Common myeloid progenitor, CD34-positive (primary cell): ENCODE results near the gene PRDM11.
"Not testable (repeated sequence)": the region's sequence is repeated elsewhere in the genome, so short reads cannot be mapped to it uniquely, and the experiment has no call there.

ENCODE experiments used
- CTCF ChIA-PET: fragments of 350-600 bp; sonication (Branson Sonifier 250); formaldehyde crosslinking; loops from one replicate; lab custom pipeline; 2021; ENCODE audit warnings: antibody characterized with exemption; lab: Charles Lee
- POLR2A ChIA-PET: fragments of 350-600 bp; sonication (Branson Sonifier 250); formaldehyde crosslinking; loops from one replicate; lab custom pipeline; 2021; ENCODE audit warnings: antibody characterized with exemption; lab: Charles Lee
- DNase-seq, 3 donors: peaks; one replicate each; pipeline versions ENCODE4 v3.0.0 to v3.0.0-alpha.2; 2013
- H3K27ac ChIP-seq, 2 experiments: 1 replicate in 1 of 2; 2 replicates in 1 of 2; pipeline ENCODE4 v1.7.0; 2013; ENCODE audit warnings: inconsistent platforms in 2 of 2, low read length in 2 of 2, mild to moderate bottlenecking in 2 of 2, low read depth in 1 of 2, moderate library complexity in 1 of 2; ENCODE audit not compliant: severe bottlenecking in 2 of 2, insufficient read depth in 1 of 2, poor library complexity in 1 of 2
- H3K27me3 ChIP-seq, 5 experiments: replicated peaks in 2 of 5; 1 replicate in 3 of 5; 2 replicates in 2 of 5; pipeline versions ENCODE4 v1.6.1 to v1.7.0; 2013; ENCODE audit warnings: low read length in 4 of 5, mild to moderate bottlenecking in 2 of 5, moderate library complexity in 2 of 5, inconsistent platforms in 1 of 5; ENCODE audit not compliant: insufficient read depth in 5 of 5, control insufficient read depth in 4 of 5
- H3K36me3 ChIP-seq, 4 experiments: 1 replicate in 2 of 4; 2 replicates in 2 of 4; pipeline versions ENCODE4 v1.6.1 to v1.7.0; 2013; ENCODE audit warnings: low read length in 3 of 4, control low read depth in 1 of 4, mild to moderate bottlenecking in 1 of 4; ENCODE audit not compliant: control insufficient read depth in 4 of 4, insufficient read depth in 4 of 4
- H3K4me1 ChIP-seq, 4 experiments: 1 replicate in 3 of 4; 2 replicates in 1 of 4; pipeline versions ENCODE4 v1.6.1 to v1.7.1; 2013; ENCODE audit warnings: low read length in 3 of 4, mild to moderate bottlenecking in 3 of 4, control low read depth in 1 of 4, inconsistent platforms in 1 of 4, moderate library complexity in 1 of 4; ENCODE audit not compliant: control insufficient read depth in 4 of 4, insufficient read depth in 4 of 4; ENCODE audit errors: control extremely low read depth in 1 of 4
- H3K4me3 ChIP-seq, 7 experiments: 1 replicate in 4 of 7; 2 replicates in 3 of 7; pipeline versions ENCODE4 v1.5.1 to v1.7.0; 2013; ENCODE audit warnings: mild to moderate bottlenecking in 7 of 7, low read length in 6 of 7, moderate library complexity in 6 of 7, inconsistent platforms in 2 of 7, low read depth in 2 of 7, control low read depth in 1 of 7; ENCODE audit not compliant: insufficient read depth in 4 of 7, control insufficient read depth in 1 of 7; ENCODE audit errors: extremely low read depth in 1 of 7
- H3K9me3 ChIP-seq, 5 experiments: 1 replicate in 4 of 5; 2 replicates in 1 of 5; pipeline versions ENCODE4 v1.6.1 to v1.7.1; 2013; ENCODE audit warnings: low read length in 4 of 5, mild to moderate bottlenecking in 2 of 5, inconsistent platforms in 1 of 5, low read depth in 1 of 5, moderate library complexity in 1 of 5; ENCODE audit not compliant: control insufficient read depth in 4 of 5, insufficient read depth in 2 of 5; ENCODE audit errors: control extremely low read depth in 1 of 5
- WGBS: methylation state at CpG from one replicate; pipeline ENCODE4 v1.1.5; 2013; ENCODE audit not compliant: insufficient coverage; 5-methylcytosine and 5-hydroxymethylcytosine counted together

PRDM11 gene

DNA sequence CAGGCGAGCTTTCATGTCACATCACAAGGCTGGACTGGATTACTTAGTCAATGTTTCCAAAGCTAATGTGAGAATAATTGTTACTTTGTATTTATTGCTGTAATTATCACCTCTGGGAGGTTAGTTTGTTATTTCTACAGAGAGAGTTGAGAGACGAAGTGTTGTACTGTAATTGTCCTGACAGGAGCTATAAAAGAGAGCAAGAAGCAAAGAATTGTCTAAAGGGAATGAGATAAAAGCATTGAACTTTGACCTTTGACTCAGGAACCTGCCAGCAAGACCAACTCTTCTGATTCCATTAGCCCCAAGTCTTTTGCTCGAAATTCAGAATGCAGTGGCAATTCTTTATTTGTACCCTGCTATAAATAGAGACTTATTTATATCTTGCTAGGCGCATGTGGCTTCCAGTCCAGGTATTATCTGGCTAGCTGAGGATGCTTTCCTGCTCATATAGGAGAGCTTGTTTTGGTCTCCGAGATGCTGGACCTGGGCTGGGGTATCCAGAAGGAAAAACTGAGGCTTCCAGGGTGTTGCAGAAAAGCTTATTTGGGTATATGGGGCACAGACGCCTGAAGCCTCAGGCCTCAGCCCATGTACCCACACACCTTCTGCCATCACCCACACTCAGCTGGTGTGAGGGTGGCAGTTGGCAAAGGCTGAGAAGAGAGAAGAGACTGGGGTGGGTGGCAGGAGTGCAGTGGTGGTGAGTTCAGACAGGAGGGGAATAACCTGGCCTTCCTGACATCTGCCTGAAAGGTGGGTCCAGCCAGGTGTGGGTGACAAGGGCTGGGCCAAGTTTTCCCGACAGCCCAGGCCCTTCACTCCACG, 99.0 kb downstream of the PRDM11 start:
- no peak overlapping the region for H3K4me3 ChIP-seq
- no peaks in the 10 kb centered on the region for H3K27me3 ChIP-seq
- H3K27ac ChIP-seq = no peak overlapping the region
- no peaks in the 10 kb centered on the region for H3K9me3 ChIP-seq
- no peak for DNase-seq
- H3K4me1 ChIP-seq = no peaks in the 10 kb centered on the region
- 100% methylated on average over 3 of the region's 8 CpGs for WGBS
- CTCF ChIA-PET = interaction anchor here (1.0 to 6.7 kb wide), 5 partner anchors 8 to 19 kb away, joined by 3 to 26 read pairs (median 4); no protein-coding TSS in a partner anchor
- no peaks in the 10 kb centered on the region for H3K36me3 ChIP-seq
- POLR2A ChIA-PET = no interaction called here

DNA sequence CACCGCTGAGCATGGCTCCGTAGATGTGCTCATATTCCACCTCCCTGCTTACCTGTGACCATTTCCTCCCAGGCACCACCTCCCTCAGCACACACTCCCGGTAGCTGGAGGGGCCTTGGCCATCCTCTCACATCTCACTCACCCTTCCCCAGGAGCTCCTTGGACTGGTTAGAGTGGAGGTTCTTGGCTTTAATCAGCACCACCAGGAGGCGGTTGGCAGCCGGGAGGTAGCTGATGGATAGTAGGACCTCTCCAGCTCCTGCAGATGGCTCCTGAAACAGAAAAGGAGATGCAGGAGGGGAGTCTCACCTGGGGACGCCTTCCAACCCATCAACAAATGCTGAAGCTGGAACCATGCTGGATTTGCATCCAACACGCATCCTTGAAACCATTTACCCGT, 99.8 kb downstream of the PRDM11 start:
- no peaks in the 10 kb centered on the region for H3K36me3 ChIP-seq
- H3K4me3 ChIP-seq = no peak overlapping the region
- no peaks in the 10 kb centered on the region for H3K4me1 ChIP-seq
- 100% methylated on average over 5 of the region's 8 CpGs for WGBS
- no peak for DNase-seq
- H3K27ac ChIP-seq = no peak overlapping the region
- no peaks in the 10 kb centered on the region for H3K27me3 ChIP-seq
- POLR2A ChIA-PET = no interaction called here
- no peaks in the 10 kb centered on the region for H3K9me3 ChIP-seq
- CTCF ChIA-PET = interaction anchor here (1.0 to 6.7 kb wide), 7 partner anchors 9 to 33 kb away, joined by 3 to 26 read pairs (median 4); no protein-coding TSS in a partner anchor

DNA sequence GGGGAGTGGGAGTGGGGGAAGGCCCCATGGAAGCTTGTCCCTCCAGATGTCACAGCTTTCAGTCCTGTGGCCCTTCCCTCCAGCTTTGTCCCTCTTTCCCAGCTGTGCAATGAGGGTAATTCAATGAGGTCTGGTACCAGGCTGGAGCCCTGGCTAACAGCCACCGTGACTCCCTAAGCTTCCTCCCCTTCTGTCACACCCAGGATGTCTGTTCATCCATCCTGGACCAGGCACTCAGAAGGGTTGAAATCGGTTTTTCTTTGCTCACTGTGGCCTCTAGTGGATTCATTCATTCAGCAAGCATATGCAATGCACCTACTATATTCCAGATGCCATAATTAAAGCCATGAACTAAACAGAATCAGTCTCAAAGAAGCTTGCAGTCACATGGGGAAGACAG, 101.0 kb downstream of the PRDM11 start:
- Histone ChIP-seq H3K36me3 (no peaks in the 10 kb centered on the region), H3K9me3 (no peaks in the 10 kb centered on the region), H3K27me3 (no peaks in the 10 kb centered on the region), H3K4me3 (no peak overlapping the region), H3K4me1 (no peaks in the 10 kb centered on the region), H3K27ac (no peak overlapping the region)
- POLR2A ChIA-PET = no interaction called here
- 43% methylated on average over 2 of the region's 2 CpGs for WGBS
- CTCF ChIA-PET = interaction anchor here (0.9 to 6.7 kb wide), 7 partner anchors 8 to 39 kb away, joined by 3 to 26 read pairs (median 4); partner anchors contain the start of gene SYT13
- no peak for DNase-seq

DNA sequence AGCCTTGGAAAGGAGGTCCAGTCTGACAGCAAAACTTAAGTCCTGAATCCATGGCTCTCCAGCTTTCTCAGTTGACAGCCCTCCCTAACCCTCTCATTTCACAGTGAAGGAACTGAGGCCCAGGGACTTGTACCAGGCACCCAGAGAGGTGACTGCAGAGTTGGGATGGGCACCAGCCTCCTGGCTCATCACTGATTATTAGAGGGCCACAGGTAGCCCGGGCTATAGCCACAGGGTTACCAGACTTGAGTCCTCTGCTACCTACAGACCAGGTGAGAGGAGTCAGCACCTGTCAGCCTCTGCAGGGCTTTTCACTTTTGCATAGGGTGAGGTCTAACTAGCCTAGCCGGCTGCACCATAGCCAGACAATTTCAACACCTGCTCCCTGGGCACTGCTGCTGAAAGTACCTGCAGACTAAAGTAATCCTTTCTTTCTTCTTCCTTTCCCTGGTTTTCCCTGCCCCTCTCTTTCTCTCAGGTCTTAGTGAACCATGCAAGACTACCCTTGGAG, 102.1 kb downstream of the PRDM11 start:
- Histone ChIP-seq H3K27me3 (no peaks in the 10 kb centered on the region), H3K4me1 (no peaks in the 10 kb centered on the region), H3K4me3 (no peak overlapping the region), H3K36me3 (no peaks in the 10 kb centered on the region), H3K27ac (no peak overlapping the region), H3K9me3 (no peaks in the 10 kb centered on the region)
- POLR2A ChIA-PET = no interaction called here
- 88% methylated on average over 1 of the region's 2 CpGs for WGBS
- DNase-seq = no peak
- CTCF ChIA-PET = interaction anchor here (1.3 to 6.7 kb wide), 2 partner anchors 13 to 15 kb away, joined by 5 to 26 read pairs; no protein-coding TSS in a partner anchor

DNA sequence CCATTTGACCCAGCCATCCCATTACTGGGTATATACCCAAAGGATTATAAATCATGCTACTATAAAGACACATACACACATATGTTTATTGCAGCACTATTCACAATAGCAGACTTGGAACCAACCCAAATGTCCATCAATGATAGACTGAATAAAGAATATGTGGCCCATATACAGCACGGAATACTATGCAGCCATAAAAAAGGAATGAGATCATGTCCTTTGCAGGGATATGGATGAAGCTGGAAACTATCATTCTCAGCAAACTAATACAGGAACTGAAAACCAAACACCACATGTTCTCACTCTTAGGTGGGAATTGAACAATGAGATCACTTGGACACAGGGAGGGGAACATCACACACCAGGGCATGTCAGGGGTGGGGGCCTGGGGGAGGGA, 102.9 kb downstream of the PRDM11 start:
- no CpG with 5 or more reads among the region's 1 CpG for WGBS
- H3K4me1 ChIP-seq, H3K27me3 ChIP-seq, H3K36me3 ChIP-seq, POLR2A ChIA-PET, DNase-seq, H3K9me3 ChIP-seq, H3K4me3 ChIP-seq, H3K27ac ChIP-seq: not testable (repeated sequence)
- CTCF ChIA-PET = interaction anchor here (1.0 to 2.2 kb wide), 2 partner anchors 11 to 139 kb away, joined by 3 to 5 read pairs; no protein-coding TSS in a partner anchor

DNA sequence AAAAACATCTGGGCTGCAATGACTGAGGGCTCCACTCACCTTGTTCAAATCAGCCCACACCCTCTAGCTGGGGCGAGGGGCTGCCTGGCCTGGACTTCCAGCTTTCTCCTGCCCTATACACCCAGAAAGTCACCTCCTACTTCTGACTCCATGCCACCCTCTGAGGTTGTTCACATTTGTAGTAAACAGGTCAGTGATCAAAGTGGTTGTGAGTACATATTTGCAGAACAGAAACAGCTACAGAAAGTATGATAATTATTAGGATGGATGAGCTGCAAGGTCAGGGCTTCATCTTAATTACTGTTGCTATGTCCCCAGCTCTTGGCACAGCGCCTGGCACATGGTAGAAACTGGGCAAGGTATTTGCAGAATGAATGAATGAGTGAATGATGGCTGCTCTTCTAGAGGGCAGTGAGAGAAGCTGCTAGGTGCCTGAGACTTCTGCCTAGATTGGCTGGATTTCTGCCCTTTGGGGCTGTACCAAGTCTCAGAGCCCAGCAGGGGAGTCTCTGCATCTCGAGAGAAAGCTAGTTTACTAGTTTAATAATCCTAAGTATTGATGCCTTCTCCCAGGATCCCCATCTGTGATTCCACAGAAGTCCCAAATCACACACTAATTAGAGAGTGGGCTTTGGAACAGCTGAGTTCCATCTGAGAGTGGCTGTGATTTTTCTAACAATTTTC, 103.7 kb downstream of the PRDM11 start:
- no peaks in the 10 kb centered on the region for H3K9me3 ChIP-seq
- H3K36me3 ChIP-seq = no peaks in the 10 kb centered on the region
- no peak overlapping the region for H3K4me3 ChIP-seq
- DNase-seq = no peak
- no peak overlapping the region for H3K27ac ChIP-seq
- ChIA-PET CTCF (interaction anchor here (0.8 to 2.2 kb wide), 7 partner anchors 12 to 140 kb away, joined by 3 to 5 read pairs (median 3); no protein-coding TSS in a partner anchor), POLR2A (no interaction called here)
- 100% methylated on average over 1 of the region's 3 CpGs for WGBS
- H3K27me3 ChIP-seq = peaks cover 0 to 2% (median 0%) of the 10 kb centered on the region in 5 experiments
- H3K4me1 ChIP-seq = no peaks in the 10 kb centered on the region
